OCI-LY7 (cell line): Measurements from ENCODE around the gene NPHP3.

Experiments used
- EZH2phosphoT487 ChIP-seq: fragments of 200-600 bp; sonication (generic); IDR thresholded peaks from 2 replicates; pipeline ENCODE4 v1.6.1; 2018; ENCODE audit warnings: low read depth, borderline replicate concordance, mild to moderate bottlenecking, mixed run types, antibody characterized with exemption, low read length, moderate library complexity, mixed read lengths
- TF ChIP-seq, protein P1 (sequence below): fragments of 200-600 bp; sonication (generic); conservative IDR thresholded peaks from 2 replicates; pipeline ENCODE4 v1.5.1; 2014; ENCODE audit warnings: mild to moderate bottlenecking, antibody characterized with exemption, low read length, moderate library complexity, mixed read lengths

DNA sequence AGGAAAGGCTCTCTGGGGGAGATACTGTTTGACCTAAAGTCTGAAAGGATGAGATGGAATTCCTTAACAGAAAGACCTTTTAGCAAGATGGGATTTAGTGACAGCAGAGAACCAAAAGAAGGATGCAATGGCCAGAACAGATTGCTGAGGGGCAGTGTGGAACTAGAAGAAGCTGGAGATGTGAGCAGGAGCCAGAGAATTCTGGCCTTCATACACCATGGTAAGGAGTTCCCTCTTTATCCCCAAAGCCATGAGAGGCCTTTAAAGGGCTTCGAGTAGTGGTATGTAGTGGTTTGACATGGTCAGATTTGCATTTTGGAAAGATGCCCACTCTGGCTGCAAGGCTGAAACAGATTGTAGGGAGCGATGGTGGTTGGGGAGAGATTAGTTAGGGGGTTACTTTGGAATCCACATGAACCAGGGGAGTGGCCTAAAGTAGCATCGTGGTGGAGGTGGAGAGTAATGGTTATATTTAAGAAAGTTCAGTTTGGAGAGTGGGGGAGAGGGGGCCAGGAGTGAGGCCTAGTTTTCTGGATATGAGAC is 34.0 kb upstream of the NPHP3 start:
- TF ChIP-seq, protein P1, sequence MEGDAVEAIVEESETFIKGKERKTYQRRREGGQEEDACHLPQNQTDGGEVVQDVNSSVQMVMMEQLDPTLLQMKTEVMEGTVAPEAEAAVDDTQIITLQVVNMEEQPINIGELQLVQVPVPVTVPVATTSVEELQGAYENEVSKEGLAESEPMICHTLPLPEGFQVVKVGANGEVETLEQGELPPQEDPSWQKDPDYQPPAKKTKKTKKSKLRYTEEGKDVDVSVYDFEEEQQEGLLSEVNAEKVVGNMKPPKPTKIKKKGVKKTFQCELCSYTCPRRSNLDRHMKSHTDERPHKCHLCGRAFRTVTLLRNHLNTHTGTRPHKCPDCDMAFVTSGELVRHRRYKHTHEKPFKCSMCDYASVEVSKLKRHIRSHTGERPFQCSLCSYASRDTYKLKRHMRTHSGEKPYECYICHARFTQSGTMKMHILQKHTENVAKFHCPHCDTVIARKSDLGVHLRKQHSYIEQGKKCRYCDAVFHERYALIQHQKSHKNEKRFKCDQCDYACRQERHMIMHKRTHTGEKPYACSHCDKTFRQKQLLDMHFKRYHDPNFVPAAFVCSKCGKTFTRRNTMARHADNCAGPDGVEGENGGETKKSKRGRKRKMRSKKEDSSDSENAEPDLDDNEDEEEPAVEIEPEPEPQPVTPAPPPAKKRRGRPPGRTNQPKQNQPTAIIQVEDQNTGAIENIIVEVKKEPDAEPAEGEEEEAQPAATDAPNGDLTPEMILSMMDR = no peak
- TF ChIP-seq EZH2phosphoT487 = no peak
